ENCODE results near the gene IFNGR1. TPM values are rescaled to one million over a fixed set of nuclear protein-coding genes. Genes with fewer than 3 reads are reported as not detected.

Gene IFNGR1
- total and polyA plus RNA-seq, 10 of the 15 experiments (the other 5 are each of a cell fraction or from before 2014, with no cell fraction given) = 89.0 to 296 (median 138) TPM

GRCh38 chr6:137217801-137218472 lies 1.2 kb downstream of the IFNGR1 start (continued):
- TF ChIP-seq, protein P1, sequence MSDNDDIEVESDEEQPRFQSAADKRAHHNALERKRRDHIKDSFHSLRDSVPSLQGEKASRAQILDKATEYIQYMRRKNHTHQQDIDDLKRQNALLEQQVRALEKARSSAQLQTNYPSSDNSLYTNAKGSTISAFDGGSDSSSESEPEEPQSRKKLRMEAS (IDR thresholded peaks at IDR 0.05; ENCODE audit: low read depth, low read length) = no peak
- TF ChIP-seq HCFC1 (IDR thresholded peaks at IDR 0.05; ENCODE audit: low read length) (0 out of 2 replicates have a peak, but pooled peaks have one; percentile 6), ZNF24 (IDR thresholded peaks at IDR 0.05) (no peak), ZNF217 (IDR thresholded peaks at IDR 0.05) (no peak), HDGF (IDR thresholded peaks at IDR 0.05) (no peak), BACH1 (IDR thresholded peaks at IDR 0.05; ENCODE audit: borderline replicate concordance) (no peak), SPI1 (IDR thresholded peaks at IDR 0.05; ENCODE audit: borderline replicate concordance, insufficient read depth, low read depth, low read length) (peak; percentile 70; the same call in 1 of the 2 replicates), CBX5 (IDR thresholded peaks at IDR 0.05; ENCODE audit: low read depth) (no peak), BMI1 (IDR thresholded peaks at IDR 0.05; ENCODE audit: borderline replicate concordance) (no peak), POU2F2 (IDR thresholded peaks at IDR 0.05; ENCODE audit: borderline replicate concordance, low read depth, low read length) (no peak), TARDBP (IDR thresholded peaks at IDR 0.05; ENCODE audit: borderline replicate concordance) (no peak), JUNB (IDR thresholded peaks at IDR 0.05) (no peak), LARP7 (IDR thresholded peaks at IDR 0.05) (no peak), MTA3 (IDR thresholded peaks at IDR 0.05; ENCODE audit: borderline replicate concordance, low read length) (no peak), CHD4 (IDR thresholded peaks at IDR 0.05) (no peak), DPF2 (IDR thresholded peaks at IDR 0.05) (no peak), KAT2A (conservative IDR thresholded peaks at IDR 0.05; ENCODE audit: control insufficient read depth, low read depth, low read length) (no peak), YY1 (IDR thresholded peaks at IDR 0.05; ENCODE audit: low read depth, low read length) (no peak), E2F4 (IDR thresholded peaks at IDR 0.05; ENCODE audit: low read depth, low read length) (no peak)
- TF ChIP-seq, protein P2, sequence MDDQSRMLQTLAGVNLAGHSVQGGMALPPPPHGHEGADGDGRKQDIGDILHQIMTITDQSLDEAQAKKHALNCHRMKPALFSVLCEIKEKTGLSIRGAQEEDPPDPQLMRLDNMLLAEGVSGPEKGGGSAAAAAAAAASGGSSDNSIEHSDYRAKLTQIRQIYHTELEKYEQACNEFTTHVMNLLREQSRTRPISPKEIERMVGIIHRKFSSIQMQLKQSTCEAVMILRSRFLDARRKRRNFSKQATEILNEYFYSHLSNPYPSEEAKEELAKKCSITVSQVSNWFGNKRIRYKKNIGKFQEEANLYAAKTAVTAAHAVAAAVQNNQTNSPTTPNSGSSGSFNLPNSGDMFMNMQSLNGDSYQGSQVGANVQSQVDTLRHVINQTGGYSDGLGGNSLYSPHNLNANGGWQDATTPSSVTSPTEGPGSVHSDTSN (IDR thresholded peaks at IDR 0.05; ENCODE audit: insufficient replicate concordance, low read depth, low read length) = no peak
- TF ChIP-seq, protein P3, sequence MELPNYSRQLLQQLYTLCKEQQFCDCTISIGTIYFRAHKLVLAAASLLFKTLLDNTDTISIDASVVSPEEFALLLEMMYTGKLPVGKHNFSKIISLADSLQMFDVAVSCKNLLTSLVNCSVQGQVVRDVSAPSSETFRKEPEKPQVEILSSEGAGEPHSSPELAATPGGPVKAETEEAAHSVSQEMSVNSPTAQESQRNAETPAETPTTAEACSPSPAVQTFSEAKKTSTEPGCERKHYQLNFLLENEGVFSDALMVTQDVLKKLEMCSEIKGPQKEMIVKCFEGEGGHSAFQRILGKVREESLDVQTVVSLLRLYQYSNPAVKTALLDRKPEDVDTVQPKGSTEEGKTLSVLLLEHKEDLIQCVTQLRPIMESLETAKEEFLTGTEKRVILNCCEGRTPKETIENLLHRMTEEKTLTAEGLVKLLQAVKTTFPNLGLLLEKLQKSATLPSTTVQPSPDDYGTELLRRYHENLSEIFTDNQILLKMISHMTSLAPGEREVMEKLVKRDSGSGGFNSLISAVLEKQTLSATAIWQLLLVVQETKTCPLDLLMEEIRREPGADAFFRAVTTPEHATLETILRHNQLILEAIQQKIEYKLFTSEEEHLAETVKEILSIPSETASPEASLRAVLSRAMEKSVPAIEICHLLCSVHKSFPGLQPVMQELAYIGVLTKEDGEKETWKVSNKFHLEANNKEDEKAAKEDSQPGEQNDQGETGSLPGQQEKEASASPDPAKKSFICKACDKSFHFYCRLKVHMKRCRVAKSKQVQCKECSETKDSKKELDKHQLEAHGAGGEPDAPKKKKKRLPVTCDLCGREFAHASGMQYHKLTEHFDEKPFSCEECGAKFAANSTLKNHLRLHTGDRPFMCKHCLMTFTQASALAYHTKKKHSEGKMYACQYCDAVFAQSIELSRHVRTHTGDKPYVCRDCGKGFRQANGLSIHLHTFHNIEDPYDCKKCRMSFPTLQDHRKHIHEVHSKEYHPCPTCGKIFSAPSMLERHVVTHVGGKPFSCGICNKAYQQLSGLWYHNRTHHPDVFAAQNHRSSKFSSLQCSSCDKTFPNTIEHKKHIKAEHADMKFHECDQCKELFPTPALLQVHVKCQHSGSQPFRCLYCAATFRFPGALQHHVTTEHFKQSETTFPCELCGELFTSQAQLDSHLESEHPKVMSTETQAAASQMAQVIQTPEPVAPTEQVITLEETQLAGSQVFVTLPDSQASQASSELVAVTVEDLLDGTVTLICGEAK (IDR thresholded peaks at IDR 0.05; ENCODE audit: borderline replicate concordance) = no peak
- TF ChIP-seq, protein P4, sequence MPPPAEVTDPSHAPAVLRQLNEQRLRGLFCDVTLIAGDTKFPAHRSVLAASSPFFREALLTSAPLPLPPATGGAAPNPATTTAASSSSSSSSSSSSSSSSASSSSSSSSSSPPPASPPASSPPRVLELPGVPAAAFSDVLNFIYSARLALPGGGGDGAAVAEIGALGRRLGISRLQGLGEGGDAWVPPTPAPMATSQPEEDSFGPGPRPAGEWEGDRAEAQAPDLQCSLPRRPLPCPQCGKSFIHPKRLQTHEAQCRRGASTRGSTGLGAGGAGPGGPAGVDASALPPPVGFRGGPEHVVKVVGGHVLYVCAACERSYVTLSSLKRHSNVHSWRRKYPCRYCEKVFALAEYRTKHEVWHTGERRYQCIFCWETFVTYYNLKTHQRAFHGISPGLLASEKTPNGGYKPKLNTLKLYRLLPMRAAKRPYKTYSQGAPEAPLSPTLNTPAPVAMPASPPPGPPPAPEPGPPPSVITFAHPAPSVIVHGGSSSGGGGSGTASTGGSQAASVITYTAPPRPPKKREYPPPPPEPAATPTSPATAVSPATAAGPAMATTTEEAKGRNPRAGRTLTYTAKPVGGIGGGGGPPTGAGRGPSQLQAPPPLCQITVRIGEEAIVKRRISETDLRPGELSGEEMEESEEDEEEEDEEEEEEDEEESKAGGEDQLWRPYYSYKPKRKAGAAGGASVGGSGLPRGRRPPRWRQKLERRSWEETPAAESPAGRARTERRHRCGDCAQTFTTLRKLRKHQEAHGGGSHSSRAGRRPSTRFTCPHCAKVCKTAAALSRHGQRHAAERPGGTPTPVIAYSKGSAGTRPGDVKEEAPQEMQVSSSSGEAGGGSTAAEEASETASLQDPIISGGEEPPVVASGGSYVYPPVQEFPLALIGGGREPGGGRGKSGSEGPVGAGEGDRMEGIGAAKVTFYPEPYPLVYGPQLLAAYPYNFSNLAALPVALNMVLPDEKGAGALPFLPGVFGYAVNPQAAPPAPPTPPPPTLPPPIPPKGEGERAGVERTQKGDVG (CRISPR knock-in tag; IDR thresholded peaks at IDR 0.05) = peak; percentile 60; the same call in 1 of the 2 replicates

Data from GM12878 (cell line).